Central memory CD4-positive, alpha-beta T cell (primary cell): ENCODE results near the gene WFDC5.
A peak's percentile ranks its signal among the peaks of the same experiment; 100 is the strongest.

Experiments used
- DNase-seq: peaks from one replicate; pipeline ENCODE4 v3.0.0; 2022

The WFDC5 gene

DNA sequence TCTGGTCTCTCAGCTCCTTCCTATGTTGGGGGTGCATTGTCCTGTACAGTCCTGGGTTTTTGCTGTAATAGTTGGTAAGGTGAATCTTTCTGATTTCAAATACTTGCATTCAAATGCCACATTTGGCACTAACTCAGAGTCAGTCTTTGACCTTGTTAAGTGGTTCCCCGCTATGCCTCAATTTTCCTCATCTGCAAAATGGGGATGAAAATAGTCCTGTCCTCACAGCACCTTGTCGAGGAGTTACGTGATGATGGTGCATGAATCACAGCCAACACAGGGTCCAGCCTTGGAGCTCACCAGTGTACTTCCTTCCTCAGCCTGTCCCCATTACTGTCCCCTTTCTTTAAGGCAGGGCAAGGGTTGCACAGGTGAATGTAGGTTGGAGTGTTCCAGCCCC, 1.1 kb downstream of the WFDC5 start:
- no peak for DNase-seq

DNA sequence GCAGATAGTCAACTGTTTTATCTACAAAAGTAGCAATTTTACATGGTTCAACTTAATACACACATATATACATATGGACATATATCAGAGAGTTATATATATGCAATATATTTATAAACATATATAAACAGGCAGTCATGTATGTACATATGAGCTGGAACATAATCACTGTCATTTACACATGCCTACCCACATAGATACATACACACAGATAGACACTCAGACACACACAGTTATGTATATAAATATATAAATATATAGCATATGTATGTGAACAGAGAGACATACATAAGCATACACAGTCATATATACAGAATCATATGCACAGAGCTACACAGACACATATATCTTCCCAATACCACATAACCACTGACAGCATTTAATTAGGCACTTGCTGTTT, 2.2 kb downstream of the WFDC5 start:
- DNase-seq = no peak

DNA sequence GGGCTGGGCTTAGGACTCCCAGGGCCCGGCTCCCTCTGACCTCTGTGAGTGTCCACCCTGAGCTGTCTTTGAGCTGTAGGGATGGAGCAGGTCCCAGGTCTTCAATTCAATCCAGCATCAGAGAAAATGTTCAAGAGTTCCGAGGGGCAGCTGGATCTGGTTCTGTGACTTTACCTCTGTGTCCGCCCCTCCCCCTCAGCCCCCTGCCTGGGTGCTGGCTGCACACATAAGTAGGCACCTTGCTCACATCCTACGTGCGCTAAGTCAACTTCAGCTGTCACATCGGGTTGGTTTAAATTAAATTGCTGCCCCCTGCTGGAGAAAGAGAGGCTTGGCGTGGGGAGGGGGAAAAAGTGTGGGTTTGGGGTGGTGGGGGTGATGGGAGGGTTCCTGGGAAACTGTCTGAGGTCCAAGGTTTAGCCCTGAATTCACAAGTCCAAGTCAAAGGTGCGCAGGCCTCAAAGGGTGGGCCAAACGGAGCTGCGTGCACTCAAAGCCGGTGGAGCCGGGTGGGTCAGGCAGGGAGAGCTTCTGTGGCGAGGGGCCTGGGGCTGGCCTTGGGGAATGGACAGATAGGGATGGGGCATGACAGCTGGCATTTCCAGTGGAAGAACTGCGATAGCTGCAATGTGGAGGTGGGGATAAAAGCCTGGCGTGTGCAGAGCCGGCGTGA, 3.0 kb downstream of the WFDC5 start:
- no peak for DNase-seq

DNA sequence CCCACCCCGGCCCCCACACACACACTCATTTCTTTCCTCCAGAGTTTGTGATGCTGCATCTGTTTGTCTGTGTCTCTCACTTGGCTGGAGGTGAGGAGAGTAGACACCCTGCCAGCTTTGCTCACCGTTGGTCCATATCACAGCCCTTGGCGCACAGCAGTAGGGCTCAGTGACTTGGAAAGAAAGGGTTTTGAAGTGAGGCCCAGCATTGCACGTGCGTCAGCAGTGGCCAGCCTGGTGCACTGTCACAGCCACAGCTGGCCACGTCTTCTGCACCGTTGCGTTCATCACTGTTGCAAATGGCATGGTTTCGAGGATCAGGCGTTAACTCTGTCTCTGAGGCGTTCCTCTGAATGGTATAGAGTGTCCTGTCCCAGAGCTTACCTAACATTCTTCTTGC, 3.7 kb downstream of the WFDC5 start:
- DNase-seq = no peak

DNA sequence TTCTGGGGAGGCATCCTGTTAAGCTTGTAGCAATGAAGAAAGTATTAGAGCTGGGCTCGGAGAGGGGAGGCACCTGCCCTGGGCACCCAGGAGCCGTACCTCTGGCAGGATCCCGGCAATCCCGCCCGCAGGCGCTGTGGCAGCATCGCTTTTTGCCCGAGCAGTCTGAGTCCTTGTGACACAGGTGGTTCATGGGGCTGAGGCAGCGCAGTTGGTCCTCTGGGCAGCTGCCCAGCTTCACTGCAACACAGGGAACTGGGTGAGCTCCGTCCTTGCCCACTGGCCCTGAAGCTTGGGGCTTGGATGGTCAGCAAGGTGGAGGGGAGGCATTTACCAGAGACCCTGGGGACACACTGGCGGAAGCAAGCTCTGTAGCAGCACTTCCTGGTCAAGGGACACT, 4.7 kb downstream of the WFDC5 start:
- DNase-seq = no peak

DNA sequence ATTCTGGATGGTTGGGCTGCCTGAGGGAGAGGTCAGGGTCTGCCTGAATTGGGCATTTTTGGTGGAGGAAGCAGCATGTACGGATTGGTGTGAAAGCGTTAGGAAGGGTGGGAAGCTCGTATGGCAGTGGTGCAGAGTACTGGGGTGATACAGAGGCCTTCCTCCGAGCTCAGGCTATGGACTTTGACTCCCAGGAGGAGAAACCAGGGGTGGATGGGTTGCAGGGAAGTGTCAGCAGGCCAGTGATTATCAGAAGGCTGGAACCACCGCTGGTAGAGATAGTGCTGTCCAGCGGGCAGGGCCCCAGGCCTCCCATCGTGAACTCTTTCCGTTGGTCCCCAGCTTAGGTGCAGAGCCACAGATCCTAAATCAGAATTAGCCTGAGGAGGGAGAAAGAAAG, 5.3 kb downstream of the WFDC5 start:
- no peak for DNase-seq

DNA sequence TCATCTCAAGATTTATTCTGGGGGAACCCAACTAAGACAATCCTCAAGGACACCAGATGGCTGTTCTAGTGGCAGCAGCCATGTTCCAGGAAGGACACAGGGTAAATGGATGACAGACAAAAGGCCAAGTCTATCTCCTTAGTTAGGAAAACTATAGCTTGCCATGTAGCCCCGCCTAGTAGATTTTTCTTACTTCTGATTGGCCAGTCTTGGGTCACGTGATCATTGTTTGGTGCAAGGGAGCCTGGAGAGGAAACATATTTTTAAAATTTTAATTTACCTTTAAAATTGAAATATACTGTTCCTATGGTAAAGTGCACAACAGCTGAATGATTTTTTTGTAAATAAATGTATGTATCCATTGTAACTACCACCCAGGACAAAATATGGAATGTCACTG, 9.7 kb downstream of the WFDC5 start:
- no peak for DNase-seq

DNA sequence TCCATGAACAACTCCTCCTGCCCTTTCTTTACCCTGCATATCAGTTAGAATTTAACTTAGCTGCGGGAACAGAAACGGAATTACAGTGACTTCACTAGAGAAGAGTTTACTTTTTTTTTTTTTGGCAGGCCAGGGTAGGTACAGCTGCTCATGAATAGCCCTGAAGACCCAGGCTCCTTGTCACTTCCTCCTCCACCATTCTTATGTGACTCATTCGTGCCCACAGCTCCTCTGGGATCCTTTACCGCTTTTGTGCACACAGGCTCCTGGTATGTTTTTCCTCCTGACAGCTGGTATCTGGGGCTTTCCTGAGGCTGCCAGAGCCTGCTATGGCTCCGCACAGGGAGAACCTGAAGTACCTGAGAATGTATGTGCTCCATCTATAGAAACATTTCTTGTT, 10.2 kb downstream of the WFDC5 start:
- DNase-seq = no peak

DNA sequence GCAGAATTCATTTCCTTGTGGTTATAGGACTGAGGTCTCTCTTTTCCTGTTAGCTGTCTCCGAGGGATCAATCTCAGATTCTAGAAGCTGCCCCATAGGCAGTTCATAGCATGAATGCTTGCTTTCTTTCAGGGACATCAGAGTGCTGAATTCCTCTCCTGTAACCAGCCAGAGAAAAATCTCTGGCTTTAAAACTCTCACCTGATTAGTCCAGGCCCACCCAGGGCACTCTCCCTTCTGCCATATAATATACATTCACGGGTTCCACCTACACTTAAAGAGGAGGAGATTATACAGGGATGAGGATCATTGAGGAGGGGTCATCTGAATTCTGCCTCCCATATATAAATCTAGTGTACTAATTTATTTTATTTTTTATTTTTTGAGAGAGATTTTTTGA, 11.9 kb downstream of the WFDC5 start:
- DNase-seq = no peak

DNA sequence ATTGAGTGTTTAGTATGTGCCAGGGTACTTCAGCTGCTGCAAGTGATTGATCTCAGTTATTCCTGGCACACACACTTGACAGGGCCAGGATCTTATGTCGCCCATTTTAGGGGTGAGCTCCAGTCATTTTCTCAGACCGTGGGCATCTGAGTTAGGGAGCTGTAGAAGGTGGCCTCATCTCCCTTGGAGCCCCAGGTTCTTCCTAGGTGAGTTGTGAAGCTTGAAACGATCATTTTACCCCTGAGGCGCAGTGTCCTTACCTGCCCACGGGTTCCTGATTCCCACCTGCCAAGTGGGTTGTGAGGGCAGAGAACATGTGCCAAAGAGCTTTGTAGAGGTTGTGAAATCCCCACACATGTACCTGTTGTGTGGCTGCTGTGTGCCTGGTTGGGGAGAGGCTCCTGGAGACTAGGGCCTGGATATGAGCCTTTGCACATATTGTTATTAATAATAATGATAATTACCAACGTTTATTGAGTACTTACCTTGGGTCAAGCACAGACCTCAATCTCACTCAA, 13.6 kb downstream of the WFDC5 start:
- DNase-seq = no peak

DNA sequence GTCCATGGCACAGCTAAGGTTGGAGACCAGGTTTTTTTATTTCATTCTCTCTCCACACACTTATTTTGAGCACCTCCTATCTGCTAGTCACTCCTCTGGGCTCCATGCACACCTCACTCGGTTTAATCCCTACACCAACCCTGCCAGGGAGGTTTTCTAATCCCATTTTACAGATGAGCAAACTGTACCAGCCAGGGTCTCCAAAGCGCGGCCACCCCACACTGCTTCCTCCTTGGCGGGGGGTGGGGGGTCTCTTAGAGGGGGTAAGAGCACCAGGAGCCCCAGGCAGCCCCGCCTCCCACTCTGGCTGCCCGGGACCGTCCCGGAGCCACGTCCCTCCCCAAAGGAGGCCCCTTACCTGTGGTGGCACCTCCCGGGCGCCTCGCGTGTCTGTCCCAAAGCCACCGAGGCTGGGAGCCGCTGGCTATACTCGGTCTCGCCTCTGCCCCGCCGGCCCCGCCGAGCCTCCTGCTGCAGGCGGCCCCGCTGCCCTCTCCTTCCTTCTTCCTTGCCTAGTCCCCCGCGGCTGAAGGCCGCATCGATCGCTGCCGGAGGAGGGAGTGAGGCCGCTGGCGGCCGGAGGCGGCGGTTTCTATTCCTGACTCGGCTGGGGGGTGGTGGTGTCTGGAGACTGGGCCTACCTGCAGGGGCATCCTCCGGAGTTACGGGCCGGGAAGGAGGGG, 14.3 kb downstream of the WFDC5 start, which contains the start of gene KCNS1:
Gene KCNS1 (minus strand): TSS at position 565 of the 683 bp plus-strand sequence. CDS start 1,891 bp downstream, outside the sequence.
- no peak for DNase-seq

DNA sequence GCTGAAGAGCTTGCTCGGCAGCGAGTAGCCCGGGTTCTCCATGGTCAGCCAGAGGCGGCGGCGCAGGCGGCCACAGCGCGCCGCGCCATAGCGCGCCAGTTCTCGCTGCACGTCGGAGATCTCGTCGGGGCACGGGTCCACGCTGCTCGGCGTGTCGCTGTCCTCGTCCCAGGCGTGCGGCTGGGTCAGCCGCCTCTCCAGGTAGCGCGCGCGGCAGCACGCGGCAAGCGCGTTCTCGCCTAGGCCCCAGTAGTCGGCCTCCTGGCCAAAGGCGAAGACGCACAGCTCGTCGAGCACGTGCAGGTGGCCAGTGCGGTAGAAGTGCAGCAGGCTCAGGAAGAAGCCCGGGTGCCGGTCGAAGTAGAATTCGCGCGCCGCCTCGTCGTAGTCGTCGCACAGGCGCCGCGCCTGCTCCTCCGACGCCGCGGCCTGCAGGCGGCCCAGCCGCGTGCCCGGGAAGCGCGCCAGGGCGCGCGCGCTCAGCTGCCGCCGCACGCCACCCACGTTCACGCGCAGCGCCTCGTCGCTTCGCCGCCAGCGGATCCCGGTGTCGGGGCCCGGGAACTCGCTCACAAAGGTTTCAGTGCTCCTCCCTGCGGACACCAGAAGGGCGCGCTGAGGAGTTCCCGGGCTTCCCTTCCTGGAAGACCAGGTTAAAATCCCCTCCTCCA, 16.7 kb downstream of the WFDC5 start:
- no peak for DNase-seq

DNA sequence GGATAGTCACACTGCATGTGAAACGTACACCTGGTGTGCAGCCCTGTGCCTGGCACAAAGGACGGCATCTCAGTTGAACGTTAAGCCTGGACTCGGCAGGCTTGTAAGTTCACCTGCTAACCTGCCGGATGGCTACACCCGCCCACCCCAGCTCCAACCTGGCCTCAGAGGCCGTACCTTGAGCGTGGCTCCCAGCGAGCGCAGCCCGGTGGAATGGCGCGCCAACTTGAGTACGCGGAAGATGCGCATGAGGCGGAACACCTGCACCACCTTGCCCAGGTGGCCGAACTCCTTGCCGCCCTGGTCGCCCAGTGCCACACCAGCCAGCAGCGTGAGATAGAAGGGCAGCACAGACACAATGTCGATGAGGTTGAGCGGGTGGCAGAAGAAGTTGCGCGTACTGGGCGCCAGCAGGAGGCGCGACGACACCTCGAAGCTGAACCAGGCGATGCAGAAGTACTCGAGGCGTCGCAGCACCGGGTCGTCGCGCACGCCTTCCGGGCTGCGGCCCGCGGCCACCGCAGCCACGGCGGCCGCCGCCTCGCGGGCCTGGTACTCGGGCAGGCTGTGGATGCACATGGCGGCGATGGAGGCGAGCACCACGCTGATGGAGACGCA, 17.4 kb downstream of the WFDC5 start:
- DNase-seq = peak; percentile 27

DNA sequence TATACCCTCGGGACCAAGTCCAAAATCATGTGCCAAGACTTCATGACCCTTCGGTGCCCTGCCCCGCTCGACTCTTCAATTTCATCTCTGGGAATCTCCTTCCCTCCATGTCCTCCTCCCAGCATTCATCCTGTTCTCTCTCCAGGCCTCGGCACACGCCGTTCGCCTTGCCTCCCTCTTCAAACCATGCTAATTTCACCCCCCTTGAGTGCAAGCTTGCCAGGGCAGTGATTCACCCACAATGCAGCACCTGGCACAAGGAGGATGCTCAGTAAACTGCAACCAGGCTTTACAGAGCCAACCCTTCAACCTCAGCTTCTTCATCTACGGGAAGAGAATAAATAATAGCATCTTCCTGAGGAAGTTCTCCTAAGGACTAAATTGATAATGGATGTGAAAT, 18.2 kb downstream of the WFDC5 start:
- no peak for DNase-seq

DNA sequence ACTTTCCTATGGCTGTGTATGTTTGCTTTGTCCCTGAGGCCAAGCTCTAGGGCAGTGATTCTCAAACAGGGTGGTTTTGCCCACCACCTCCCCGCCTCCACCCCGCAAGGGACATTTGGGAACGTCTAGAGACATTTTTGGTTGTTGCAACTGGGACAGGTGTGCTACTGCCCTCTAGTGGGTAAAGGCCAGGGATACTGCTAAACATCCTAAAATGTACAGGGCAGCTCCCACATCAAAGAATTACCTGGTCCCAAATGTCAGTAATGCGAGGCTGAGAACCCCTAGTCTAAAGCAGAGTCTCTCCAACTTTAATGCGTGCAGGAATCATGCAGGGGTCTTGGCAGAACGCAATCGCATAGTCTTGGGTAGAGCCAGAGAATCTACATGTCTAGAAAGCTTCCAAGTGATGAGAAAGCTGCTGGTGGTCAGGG, 19.2 kb downstream of the WFDC5 start:
- peak; percentile 51 for DNase-seq

DNA sequence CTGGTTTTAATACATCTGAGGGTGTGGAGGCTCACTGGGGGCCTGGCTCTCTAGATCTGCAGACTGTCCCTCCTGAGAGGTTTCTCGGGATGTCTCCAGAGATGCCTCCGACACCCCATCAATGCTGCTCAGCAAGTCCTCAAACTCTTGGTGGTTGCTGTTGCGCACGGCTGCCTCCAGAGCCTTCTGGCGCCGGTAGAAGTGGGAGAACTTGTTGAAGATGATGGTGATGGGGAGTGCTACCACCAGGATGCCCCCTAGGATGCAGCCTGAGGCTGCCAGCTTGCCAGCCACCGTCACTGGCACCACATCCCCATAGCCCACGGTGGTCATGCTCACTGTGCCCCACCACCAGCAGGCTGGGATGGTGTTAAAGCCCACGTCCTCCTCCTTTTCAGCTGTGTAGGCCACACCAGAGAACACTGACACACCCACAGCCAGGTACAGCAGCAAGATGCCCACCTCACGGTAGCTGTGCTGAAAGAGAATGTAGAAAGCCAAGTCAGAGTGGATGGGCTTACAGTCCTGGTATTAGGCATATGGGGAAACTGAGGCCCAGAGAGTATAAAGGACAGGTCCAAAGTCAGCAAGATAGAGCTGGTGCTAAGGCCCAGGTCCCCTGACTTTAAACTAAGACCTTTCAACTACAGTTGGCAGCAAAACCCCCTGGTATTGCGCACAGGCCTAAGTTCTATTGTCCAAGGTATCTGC, 20.0 kb downstream of the WFDC5 start:
- no peak for DNase-seq

DNA sequence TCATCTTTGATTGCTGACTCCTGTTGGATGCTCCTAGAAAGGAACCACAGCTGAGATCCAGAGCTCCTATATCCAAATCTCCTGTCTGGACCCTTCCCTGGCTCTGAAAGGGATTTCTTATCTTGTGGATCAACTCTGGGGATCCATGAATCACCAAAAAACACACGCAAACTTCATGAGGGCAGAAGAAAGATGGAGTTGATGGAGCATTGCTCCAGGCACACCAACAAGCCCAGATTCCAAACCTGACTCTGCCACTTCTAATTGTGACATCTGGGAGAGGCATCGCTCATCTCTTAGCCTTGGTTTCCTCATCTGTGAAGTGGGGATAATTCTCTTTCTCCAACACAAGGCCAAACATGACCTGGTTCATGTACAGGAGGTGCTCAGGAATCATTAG, 20.8 kb downstream of the WFDC5 start:
- no peak for DNase-seq

DNA sequence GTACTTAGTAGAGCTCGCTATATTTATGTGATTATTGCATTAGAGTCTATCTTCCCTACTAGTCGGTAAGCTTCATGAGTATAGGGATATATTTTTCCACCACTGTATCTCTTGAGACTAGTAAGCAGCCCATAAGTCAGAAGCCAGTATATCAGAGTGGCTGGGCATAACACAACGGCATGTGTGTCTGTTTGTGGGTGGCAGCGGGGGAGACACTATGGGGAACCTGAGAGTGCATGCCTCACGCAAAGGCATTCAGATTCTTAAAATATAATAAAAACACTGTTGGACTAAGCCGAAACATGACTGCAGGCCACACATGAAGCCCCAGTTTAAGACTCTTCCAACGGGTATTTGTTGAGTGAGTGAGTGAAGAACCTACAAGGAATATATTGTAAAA, 22.1 kb downstream of the WFDC5 start:
- DNase-seq = no peak

DNA sequence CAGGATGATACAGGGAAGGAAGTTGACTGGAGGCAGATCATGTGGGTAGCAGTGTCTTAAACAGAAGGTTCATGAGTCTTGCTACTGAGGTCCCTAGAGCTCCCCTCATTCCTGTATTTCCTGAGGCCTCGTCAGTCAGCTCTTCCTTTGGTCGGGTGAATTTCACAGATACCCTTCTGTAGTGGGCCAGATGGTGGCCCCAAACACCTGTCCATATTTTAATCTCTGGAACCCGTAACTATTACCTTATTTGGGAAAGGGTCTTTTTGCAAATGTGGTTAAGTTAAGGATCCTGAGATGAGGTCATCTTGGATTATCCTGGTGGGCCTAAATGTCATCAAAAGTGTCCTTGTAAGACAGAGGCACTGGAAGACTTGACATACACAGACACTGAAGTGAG, 23.6 kb downstream of the WFDC5 start:
- DNase-seq = no peak

DNA sequence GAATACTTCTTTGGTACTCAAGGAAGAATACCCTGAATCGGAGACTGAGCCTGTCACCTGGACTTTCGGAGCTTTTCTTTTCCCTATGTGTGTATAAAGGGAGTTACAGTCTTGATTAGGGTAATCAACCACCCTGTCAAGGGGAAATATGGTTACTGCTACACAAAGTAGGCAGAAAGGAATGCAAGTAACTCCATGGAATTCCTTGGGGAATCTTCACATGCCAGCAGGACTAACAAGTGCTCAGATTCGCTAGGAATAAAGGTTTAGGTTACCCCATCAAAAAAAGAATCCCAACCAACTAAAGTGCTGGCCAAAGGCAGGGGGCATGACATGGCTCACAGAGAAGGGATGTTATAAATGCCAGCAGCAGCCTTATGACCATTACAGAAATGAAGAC, 24.5 kb downstream of the WFDC5 start:
- no peak for DNase-seq

DNA sequence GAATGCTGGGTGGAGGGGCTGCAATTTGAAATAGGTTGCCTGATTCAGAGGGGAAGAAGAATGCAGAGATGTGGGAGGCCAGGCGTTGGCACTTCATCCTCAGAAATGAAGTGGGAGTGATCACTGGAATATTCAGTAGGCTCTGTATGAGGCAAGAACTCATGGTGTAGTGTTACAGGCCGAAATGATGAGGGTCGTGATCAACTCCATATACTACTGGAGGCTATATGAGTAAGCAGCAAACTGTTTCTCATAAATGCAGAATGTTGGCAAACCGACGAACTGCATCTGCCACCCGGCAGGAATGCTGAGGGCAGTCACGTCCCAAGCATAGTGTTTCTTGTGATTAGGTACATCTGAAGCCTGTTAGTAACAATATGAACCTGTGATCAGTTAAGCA, 26.7 kb downstream of the WFDC5 start:
- DNase-seq = no peak

DNA sequence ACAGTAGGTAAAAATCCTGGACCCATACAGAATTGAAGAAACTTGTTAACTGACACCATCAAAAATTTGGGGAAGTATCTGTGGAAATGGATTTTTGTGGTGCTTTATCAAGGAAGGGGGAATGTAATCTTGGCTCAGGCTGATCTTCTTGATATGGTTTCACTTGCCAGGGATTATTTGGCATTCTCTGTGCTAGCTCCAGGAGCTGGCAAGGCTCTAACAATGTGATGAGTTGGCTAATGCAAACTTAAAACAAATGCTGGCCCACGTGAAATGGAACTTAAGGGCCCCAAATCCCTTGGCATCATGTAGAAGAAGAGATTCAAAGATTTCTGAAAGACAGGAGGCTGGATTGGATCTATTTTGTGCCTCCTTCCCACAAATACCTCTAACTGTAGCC, 27.2 kb downstream of the WFDC5 start:
- no peak for DNase-seq
